ENCODE data around the gene OR2AT4.
"Not testable (repeated sequence)": the region's sequence is repeated elsewhere in the genome, so short reads cannot be mapped to it uniquely, and the experiment has no call there.

OR2AT4 gene

GRCh38 chr11:75063741-75064314 is 32.8 kb downstream of the OR2AT4 start:
- no peak for DNase-seq

GRCh38 chr11:75059299-75059698 is 37.4 kb downstream of the OR2AT4 start:
- no peak for DNase-seq

GRCh38 chr11:75056814-75057213 is 39.9 kb downstream of the OR2AT4 start:
- DNase-seq, result no peak

- no peak for DNase-seq
Measured at GRCh38 chr11:75055511-75055910, 41.2 kb downstream of the OR2AT4 start.

- no peak for DNase-seq
Measured at GRCh38 chr11:75052457-75052856, 44.2 kb downstream of the OR2AT4 start.

- DNase-seq, result no peak
Measured at GRCh38 chr11:75051043-75051442, 45.6 kb downstream of the OR2AT4 start.

- no peak for DNase-seq
Measured at GRCh38 chr11:75050516-75050915, 46.2 kb downstream of the OR2AT4 start.

- not testable (repeated sequence) for DNase-seq
Measured at GRCh38 chr11:75049501-75050266, 47.0 kb downstream of the OR2AT4 start.

GRCh38 chr11:75047191-75047590 is 49.5 kb downstream of the OR2AT4 start:
- DNase-seq, result no peak

GRCh38 chr11:75046668-75047067 is 50.0 kb downstream of the OR2AT4 start:
- DNase-seq, result not testable (repeated sequence)

GRCh38 chr11:75044381-75045170 is 52.1 kb downstream of the OR2AT4 start:
- not testable (repeated sequence) for DNase-seq

- not testable (repeated sequence) for DNase-seq
Measured at GRCh38 chr11:75041821-75042220, 54.9 kb downstream of the OR2AT4 start.

GRCh38 chr11:75041263-75041662 is 55.4 kb downstream of the OR2AT4 start:
- DNase-seq, result no peak

GRCh38 chr11:75040167-75040770 is 56.4 kb downstream of the OR2AT4 start:
- no peak for DNase-seq

GRCh38 chr11:75035911-75036565 is 60.6 kb downstream of the OR2AT4 start:
- DNase-seq, result no peak

- no peak for DNase-seq
Measured at GRCh38 chr11:75035256-75035655, 61.4 kb downstream of the OR2AT4 start.

GRCh38 chr11:75033916-75034315 is 62.8 kb downstream of the OR2AT4 start:
- DNase-seq, result no peak

GRCh38 chr11:75032550-75032935 is 64.1 kb downstream of the OR2AT4 start:
- DNase-seq, result no peak

GRCh38 chr11:75031771-75032549 is 64.7 kb downstream of the OR2AT4 start:
- DNase-seq, result peak; percentile 47

All from NCI-H1092 treated with DMSO at 0.1 percent for 48 hours (cell line).